ENCODE results near the gene ZNF664.

ZNF664 gene

GRCh38 chr12:124001343-124001742 lies 28.3 kb downstream of the ZNF664 start:
- Histone ChIP-seq H3K9me3 (ENCODE audit: control insufficient read depth, insufficient read depth, low read length) (no peaks in the 10 kb centered on the region), H3K27ac (ENCODE audit: low read length) (no peak overlapping the region), H3K27me3 (ENCODE audit: control insufficient read depth, insufficient read depth, low read length) (no peaks in the 10 kb centered on the region), H3K4me3 (ENCODE audit: low read length) (no peak overlapping the region), H3K36me3 (ENCODE audit: control insufficient read depth, insufficient read depth, low read length) (no peaks in the 10 kb centered on the region), H3K4me1 (ENCODE audit: control insufficient read depth, insufficient read depth, low read length) (no peaks in the 10 kb centered on the region)
- DNase-seq (ENCODE audit: low read depth, low spot score), result no peak
- no CpG with 5 or more reads among the region's 7 CpGs for WGBS (ENCODE audit: insufficient coverage, insufficient read length)

DNA sequence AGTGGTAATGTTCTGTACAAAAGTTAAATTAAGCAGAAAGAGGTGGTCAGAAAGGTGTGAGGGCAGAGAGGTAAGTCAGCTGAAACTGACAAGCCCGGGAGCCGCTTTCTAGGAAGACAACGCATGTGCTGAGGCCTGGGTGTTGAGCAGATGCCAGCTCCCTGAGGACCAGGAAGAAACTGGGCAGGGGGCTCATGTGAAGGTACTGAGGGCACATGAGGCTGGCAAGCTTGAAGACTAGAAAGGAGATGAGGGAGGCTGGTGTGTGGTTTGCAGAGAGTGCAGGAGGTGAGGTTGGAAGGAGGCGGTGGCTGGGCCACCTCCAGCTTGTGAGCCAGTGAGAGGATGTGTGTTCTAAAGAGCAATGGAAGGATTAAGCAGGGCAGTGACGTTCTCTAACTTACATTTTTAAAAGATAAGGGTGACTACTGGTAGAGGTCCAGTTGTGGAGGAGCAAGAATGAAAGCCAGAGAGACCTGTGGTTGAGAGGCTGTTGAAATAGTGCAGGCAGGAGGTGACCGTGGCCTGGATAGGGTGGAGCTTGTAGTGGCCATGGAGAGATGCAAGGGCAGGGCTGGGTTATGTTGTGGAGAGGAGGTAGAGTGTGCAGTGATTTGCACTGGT lies 29.1 kb downstream of the ZNF664 start:
- Histone ChIP-seq H3K27me3 (ENCODE audit: control insufficient read depth, insufficient read depth, low read length) (no peaks in the 10 kb centered on the region), H3K36me3 (ENCODE audit: control insufficient read depth, insufficient read depth, low read length) (no peaks in the 10 kb centered on the region), H3K4me1 (ENCODE audit: control insufficient read depth, insufficient read depth, low read length) (no peaks in the 10 kb centered on the region), H3K4me3 (ENCODE audit: low read length) (no peak overlapping the region), H3K27ac (ENCODE audit: low read length) (no peak overlapping the region), H3K9me3 (ENCODE audit: control insufficient read depth, insufficient read depth, low read length) (no peaks in the 10 kb centered on the region)
- no peak for DNase-seq (ENCODE audit: low read depth, low spot score)
- WGBS (ENCODE audit: insufficient coverage, insufficient read length), result no CpG with 5 or more reads among the region's 6 CpGs

- no peaks in the 10 kb centered on the region for H3K9me3 ChIP-seq (ENCODE audit: control insufficient read depth, insufficient read depth, low read length)
- H3K27ac ChIP-seq (ENCODE audit: low read length), result no peak overlapping the region
- no peak overlapping the region for H3K4me3 ChIP-seq (ENCODE audit: low read length)
- WGBS (ENCODE audit: insufficient coverage, insufficient read length), result no CpG with 5 or more reads among the region's 2 CpGs
- no peaks in the 10 kb centered on the region for H3K36me3 ChIP-seq (ENCODE audit: control insufficient read depth, insufficient read depth, low read length)
- no peak for DNase-seq (ENCODE audit: low read depth, low spot score)
- H3K27me3 ChIP-seq (ENCODE audit: control insufficient read depth, insufficient read depth, low read length), result no peaks in the 10 kb centered on the region
- no peaks in the 10 kb centered on the region for H3K4me1 ChIP-seq (ENCODE audit: control insufficient read depth, insufficient read depth, low read length)
Measured at GRCh38 chr12:124002654-124003053, 29.6 kb downstream of the ZNF664 start.

DNA sequence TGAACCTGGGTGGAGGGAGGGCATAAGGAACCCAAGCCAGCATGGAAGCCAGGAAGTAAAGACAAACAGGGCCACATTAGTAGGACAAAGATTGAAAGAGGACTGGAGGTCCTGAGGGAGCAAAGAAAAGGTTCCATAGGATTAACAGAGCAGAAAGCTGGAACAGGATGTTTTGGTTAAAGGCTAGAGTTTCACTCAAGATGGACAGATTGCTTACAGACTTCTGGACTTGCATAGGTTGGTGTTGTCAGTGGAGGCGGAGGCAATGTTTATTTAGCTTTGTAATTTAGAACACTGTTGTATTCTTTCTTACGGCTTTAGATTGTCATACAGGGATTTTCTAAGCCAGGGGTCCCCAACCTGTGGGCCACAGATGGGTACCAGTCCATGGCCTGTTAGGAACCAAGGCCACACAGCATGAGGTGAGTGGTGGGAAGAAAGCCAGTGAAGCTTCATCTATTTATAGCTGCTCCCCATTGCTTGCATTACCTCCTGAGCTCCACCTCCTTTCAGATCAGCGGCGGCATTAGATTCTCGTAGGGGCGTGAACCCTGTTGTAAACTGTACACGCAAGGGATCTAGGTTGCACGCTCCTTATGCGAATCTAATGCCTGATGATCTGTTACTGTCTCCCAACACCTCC lies 31.3 kb downstream of the ZNF664 start:
- WGBS (ENCODE audit: insufficient coverage, insufficient read length), result no CpG with 5 or more reads among the region's 9 CpGs
- no peaks in the 10 kb centered on the region for H3K27me3 ChIP-seq (ENCODE audit: control insufficient read depth, insufficient read depth, low read length)
- H3K4me3 ChIP-seq (ENCODE audit: low read length), result no peak overlapping the region
- no peaks in the 10 kb centered on the region for H3K9me3 ChIP-seq (ENCODE audit: control insufficient read depth, insufficient read depth, low read length)
- no peaks in the 10 kb centered on the region for H3K36me3 ChIP-seq (ENCODE audit: control insufficient read depth, insufficient read depth, low read length)
- DNase-seq (ENCODE audit: low read depth, low spot score), result no peak
- no peaks in the 10 kb centered on the region for H3K4me1 ChIP-seq (ENCODE audit: control insufficient read depth, insufficient read depth, low read length)
- no peak overlapping the region for H3K27ac ChIP-seq (ENCODE audit: low read length)

DNA sequence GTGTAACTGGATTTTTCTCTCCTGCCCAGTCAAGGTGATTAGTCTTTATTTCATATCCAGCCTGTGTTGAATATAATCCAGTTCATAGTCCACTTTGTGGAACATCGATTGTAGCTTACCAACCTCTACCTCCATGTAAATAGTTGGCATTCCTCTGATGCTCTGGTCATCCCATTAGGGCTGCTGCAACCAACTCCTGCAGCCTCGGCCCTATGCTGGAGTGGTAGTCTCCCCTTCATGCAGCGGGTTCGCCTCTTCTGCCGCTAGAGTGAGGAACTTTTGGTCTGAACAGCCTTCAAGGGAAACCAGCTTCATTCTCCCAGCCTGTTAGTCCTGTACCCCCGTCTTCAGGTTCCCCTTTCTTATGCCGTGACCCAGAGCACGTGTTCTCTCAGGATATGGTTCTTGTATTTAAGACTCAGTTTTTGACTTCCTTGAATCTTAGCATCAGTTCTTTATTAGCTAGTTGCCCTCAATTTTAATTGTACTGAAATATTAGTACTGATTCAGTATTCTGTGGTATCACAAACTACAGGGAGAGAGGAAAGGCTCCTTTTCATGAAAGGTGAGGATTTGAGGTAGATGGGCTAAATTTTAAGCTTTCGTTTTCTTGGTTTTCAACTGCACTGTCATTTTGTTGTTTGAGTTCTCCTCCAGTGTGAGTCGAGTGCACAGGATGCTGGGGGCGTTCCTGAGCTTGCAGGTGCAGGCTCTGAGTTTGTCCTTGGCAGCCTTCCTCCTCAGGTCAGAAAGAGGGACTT lies 33.2 kb downstream of the ZNF664 start:
- DNase-seq (ENCODE audit: low read depth, low spot score), result no peak
- H3K27ac ChIP-seq (ENCODE audit: low read length), result no peak overlapping the region

DNA sequence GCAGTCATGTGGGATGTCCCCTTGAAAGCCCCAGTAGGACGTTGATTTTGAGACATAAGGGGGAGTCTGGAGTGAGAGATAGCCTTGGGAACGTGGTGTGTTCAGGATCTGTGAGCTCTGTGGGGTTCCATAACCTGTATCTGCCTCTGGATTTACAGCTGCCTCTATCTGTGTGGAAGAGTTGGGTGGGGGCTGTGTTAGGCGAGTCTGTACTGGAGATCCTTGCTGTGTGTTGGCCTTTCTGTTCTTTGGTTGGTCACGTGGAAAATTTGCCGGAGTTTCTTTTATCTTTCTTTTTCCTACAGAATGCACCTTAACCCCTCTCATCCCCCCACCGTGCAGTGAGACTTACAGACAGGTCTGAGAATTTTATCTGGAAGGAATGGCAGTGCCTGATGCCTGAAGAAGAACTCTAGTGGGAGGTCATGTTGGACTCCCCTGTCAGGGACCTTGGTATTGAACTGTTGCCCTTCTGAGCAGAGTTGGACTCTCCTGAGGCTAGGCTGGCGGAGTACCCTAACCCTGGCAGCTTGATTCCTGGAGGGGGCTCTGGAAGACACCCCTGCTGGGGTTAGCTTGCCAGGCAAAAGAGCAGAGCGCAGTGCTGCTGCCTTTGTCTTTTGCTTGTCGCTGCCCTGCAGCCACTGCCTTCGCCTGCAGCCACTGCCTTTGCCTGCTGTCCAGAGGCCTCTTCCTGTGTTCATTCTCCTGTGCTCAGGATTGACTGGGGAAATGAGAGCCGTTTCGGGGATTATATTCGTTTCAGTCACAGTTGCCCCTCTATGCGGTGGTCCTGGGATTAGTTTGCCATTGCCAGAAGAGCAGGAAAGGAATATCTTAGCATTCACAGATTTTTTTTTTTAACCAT lies 34.1 kb downstream of the ZNF664 start:
- Histone ChIP-seq H3K4me1 (ENCODE audit: control insufficient read depth, insufficient read depth, low read length) (no peaks in the 10 kb centered on the region), H3K36me3 (ENCODE audit: control insufficient read depth, insufficient read depth, low read length) (no peaks in the 10 kb centered on the region), H3K27ac (ENCODE audit: low read length) (no peak overlapping the region), H3K9me3 (ENCODE audit: control insufficient read depth, insufficient read depth, low read length) (no peaks in the 10 kb centered on the region), H3K4me3 (ENCODE audit: low read length) (no peak overlapping the region), H3K27me3 (ENCODE audit: control insufficient read depth, insufficient read depth, low read length) (no peaks in the 10 kb centered on the region)
- WGBS (ENCODE audit: insufficient coverage, insufficient read length), result no CpG with 5 or more reads among the region's 14 CpGs
- DNase-seq (ENCODE audit: low read depth, low spot score), result no peak

More for the DNA sequence above, 33.2 kb downstream of the ZNF664 start:
- Histone ChIP-seq H3K4me3 (ENCODE audit: low read length) (no peak overlapping the region), H3K9me3 (ENCODE audit: control insufficient read depth, insufficient read depth, low read length) (no peaks in the 10 kb centered on the region), H3K36me3 (ENCODE audit: control insufficient read depth, insufficient read depth, low read length) (no peaks in the 10 kb centered on the region), H3K27me3 (ENCODE audit: control insufficient read depth, insufficient read depth, low read length) (no peaks in the 10 kb centered on the region), H3K4me1 (ENCODE audit: control insufficient read depth, insufficient read depth, low read length) (no peaks in the 10 kb centered on the region)
- no CpG with 5 or more reads among the region's 11 CpGs for WGBS (ENCODE audit: insufficient coverage, insufficient read length)

DNA sequence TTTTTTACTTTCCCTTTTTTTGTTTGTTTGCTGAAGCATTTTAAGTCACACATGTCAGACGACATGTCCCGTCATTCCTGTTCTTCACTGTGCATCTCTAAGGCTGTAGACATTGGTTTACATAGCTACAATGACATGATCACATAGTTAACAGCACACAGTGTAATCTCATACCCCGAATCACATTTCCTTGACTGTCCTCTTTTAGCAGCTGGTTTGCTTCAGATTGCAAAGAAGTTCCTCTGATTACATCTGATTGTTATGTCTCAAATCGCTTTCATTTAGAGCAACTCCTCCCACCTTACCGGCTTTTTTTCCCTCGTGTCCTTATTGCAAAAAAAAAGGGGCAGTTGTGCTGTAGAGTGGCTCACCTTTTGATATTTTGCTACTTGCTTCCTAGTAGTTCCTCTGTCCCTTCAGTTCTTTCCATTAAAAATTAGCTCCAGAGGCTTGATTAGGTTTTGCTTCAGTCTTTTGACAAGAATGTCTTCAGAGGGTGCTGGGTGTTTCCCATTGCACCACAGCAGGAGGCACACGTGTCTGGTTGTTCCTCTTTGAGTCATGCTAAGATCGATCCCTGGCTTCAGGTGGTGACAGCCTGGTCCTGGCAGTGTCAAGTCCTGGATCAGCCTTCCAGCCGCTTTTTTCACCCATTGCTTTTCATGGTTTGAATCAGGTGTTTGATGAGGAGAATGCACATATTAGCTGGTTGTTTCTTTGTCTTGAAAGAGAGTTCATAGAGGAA lies 35.0 kb downstream of the ZNF664 start:
- H3K9me3 ChIP-seq (ENCODE audit: control insufficient read depth, insufficient read depth, low read length), result no peaks in the 10 kb centered on the region
- no peaks in the 10 kb centered on the region for H3K4me1 ChIP-seq (ENCODE audit: control insufficient read depth, insufficient read depth, low read length)
- H3K27me3 ChIP-seq (ENCODE audit: control insufficient read depth, insufficient read depth, low read length), result no peaks in the 10 kb centered on the region
- WGBS (ENCODE audit: insufficient coverage, insufficient read length), result no CpG with 5 or more reads among the region's 9 CpGs
- H3K4me3 ChIP-seq (ENCODE audit: low read length), result no peak overlapping the region
- no peak for DNase-seq (ENCODE audit: low read depth, low spot score)
- no peak overlapping the region for H3K27ac ChIP-seq (ENCODE audit: low read length)
- no peaks in the 10 kb centered on the region for H3K36me3 ChIP-seq (ENCODE audit: control insufficient read depth, insufficient read depth, low read length)

DNA sequence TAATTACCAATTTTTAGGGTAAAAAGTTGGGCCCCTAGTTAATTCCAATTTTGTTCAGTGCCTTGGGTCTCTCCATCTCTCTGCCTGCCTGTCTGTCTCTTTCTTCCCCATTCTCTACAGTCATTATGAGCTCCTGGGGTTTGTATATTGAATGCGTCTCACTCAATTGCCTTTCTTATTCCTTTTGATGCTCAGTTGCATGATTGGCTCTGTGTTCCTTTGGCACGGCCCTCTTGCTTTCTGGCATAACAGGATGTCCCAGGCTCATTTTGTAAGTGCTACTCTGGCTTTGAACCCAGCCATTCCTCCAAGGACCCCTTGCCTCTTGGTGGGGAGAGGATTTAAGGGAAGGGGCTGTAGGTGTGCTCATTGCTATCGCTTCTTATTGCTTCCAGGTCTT lies 35.6 kb downstream of the ZNF664 start:
- Histone ChIP-seq H3K4me1 (ENCODE audit: control insufficient read depth, insufficient read depth, low read length) (no peaks in the 10 kb centered on the region), H3K9me3 (ENCODE audit: control insufficient read depth, insufficient read depth, low read length) (no peaks in the 10 kb centered on the region), H3K27me3 (ENCODE audit: control insufficient read depth, insufficient read depth, low read length) (no peaks in the 10 kb centered on the region), H3K4me3 (ENCODE audit: low read length) (no peak overlapping the region), H3K36me3 (ENCODE audit: control insufficient read depth, insufficient read depth, low read length) (no peaks in the 10 kb centered on the region), H3K27ac (ENCODE audit: low read length) (no peak overlapping the region)
- WGBS (ENCODE audit: insufficient coverage, insufficient read length), result no CpG with 5 or more reads among the region's 3 CpGs
- DNase-seq (ENCODE audit: low read depth, low spot score), result no peak

- Histone ChIP-seq H3K27me3 (ENCODE audit: control insufficient read depth, insufficient read depth, low read length) (no peaks in the 10 kb centered on the region), H3K9me3 (ENCODE audit: control insufficient read depth, insufficient read depth, low read length) (no peaks in the 10 kb centered on the region), H3K4me1 (ENCODE audit: control insufficient read depth, insufficient read depth, low read length) (no peaks in the 10 kb centered on the region), H3K27ac (ENCODE audit: low read length) (no peak overlapping the region), H3K4me3 (ENCODE audit: low read length) (no peak overlapping the region), H3K36me3 (ENCODE audit: control insufficient read depth, insufficient read depth, low read length) (no peaks in the 10 kb centered on the region)
- WGBS (ENCODE audit: insufficient coverage, insufficient read length), result no CpG with 5 or more reads among the region's 6 CpGs
- DNase-seq (ENCODE audit: low read depth, low spot score), result no peak
Measured at GRCh38 chr12:124009781-124010180, 36.8 kb downstream of the ZNF664 start.

- DNase-seq (ENCODE audit: low read depth, low spot score), result no peak
- no peaks in the 10 kb centered on the region for H3K9me3 ChIP-seq (ENCODE audit: control insufficient read depth, insufficient read depth, low read length)
- no peaks in the 10 kb centered on the region for H3K4me1 ChIP-seq (ENCODE audit: control insufficient read depth, insufficient read depth, low read length)
- H3K4me3 ChIP-seq (ENCODE audit: low read length), result no peak overlapping the region
- no peak overlapping the region for H3K27ac ChIP-seq (ENCODE audit: low read length)
- no peaks in the 10 kb centered on the region for H3K27me3 ChIP-seq (ENCODE audit: control insufficient read depth, insufficient read depth, low read length)
- no CpG with 5 or more reads among the region's 3 CpGs for WGBS (ENCODE audit: insufficient coverage, insufficient read length)
- no peaks in the 10 kb centered on the region for H3K36me3 ChIP-seq (ENCODE audit: control insufficient read depth, insufficient read depth, low read length)
Measured at GRCh38 chr12:124010687-124011086, 37.7 kb downstream of the ZNF664 start.

Measured in iPS DF 6.9 (cell line).